22Rv1 (cell line): ENCODE data around the gene TNXB.
"Not testable (repeated sequence)": the region's sequence is repeated elsewhere in the genome, so short reads cannot be mapped to it uniquely, and the experiment has no call there.

Experiments used
- H3K27ac ChIP-seq: fragments of 450-650 bp; 2 replicates; pipeline ENCODE4 v1.5.1; 2017
- ZFX ChIP-seq: fragments of 450-650 bp; IDR thresholded peaks from 2 replicates; pipeline ENCODE4 v1.6.1; 2017; ENCODE audit warnings: antibody characterized with exemption, borderline replicate concordance
- TF ChIP-seq, protein P1 (sequence below): fragments of 450-650 bp; IDR thresholded peaks from 2 replicates; pipeline ENCODE4 v1.5.1; 2017; ENCODE audit warnings: mild to moderate bottlenecking

Gene TNXB

DNA sequence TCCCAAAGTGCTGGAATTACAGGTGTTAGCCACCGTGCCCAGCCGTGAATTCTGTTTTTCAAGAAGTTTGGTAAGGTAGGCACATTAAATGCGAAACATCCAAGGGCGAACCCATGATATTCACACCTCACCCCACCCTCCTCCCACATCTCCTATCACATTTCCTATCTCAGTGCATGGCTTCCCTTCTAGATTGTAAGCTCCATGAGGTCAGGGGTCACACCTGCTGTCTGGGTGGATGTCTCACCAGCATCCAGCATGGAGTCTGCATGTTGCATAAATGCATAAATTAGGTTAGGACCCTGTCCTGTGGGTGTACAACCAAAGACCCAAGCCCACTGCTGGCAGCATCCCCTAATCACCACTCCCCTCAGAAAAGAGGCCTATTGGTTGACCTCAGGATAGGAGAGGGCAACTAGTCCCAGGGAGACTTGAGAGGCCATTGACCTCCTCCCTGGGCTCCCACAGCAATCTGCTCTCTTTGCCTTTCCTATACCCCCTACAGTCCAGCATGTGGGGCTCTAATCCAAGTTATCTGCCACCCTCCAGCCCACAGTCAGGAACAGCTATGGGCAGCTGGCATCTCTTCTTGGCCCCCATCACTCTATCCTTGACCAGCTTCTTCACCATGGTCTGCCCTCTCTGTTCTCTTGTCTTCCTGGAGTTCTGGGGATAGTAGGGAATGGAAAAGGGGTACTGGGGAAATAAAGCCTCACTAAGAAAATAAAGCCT lies 38.4 kb upstream of the TNXB start:
- TF ChIP-seq, protein P1, sequence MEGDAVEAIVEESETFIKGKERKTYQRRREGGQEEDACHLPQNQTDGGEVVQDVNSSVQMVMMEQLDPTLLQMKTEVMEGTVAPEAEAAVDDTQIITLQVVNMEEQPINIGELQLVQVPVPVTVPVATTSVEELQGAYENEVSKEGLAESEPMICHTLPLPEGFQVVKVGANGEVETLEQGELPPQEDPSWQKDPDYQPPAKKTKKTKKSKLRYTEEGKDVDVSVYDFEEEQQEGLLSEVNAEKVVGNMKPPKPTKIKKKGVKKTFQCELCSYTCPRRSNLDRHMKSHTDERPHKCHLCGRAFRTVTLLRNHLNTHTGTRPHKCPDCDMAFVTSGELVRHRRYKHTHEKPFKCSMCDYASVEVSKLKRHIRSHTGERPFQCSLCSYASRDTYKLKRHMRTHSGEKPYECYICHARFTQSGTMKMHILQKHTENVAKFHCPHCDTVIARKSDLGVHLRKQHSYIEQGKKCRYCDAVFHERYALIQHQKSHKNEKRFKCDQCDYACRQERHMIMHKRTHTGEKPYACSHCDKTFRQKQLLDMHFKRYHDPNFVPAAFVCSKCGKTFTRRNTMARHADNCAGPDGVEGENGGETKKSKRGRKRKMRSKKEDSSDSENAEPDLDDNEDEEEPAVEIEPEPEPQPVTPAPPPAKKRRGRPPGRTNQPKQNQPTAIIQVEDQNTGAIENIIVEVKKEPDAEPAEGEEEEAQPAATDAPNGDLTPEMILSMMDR = no peak
- no peak for TF ChIP-seq ZFX
- no peak overlapping the region for H3K27ac ChIP-seq

DNA sequence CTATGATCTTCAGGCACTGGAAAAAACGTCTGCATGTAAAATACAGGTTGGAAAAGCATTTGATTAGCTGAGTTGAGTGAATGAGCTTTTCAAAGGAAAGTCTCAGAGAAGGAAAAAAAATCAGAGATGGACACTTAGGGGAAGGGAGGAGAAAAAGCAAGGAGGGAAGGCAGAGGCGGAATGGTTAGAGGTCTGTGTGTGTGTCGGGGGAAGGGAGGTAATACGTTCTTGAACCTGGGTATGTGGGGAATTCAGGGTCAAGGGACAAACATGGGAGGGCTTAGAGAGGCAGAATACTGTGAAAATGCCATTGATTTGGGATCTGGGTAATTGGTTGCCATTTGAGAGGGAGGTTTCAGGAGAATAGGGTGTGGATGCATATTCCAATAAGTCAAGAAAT lies 37.5 kb upstream of the TNXB start:
- no peak overlapping the region for H3K27ac ChIP-seq
- TF ChIP-seq, protein P1 = no peak
- TF ChIP-seq ZFX = no peak

DNA sequence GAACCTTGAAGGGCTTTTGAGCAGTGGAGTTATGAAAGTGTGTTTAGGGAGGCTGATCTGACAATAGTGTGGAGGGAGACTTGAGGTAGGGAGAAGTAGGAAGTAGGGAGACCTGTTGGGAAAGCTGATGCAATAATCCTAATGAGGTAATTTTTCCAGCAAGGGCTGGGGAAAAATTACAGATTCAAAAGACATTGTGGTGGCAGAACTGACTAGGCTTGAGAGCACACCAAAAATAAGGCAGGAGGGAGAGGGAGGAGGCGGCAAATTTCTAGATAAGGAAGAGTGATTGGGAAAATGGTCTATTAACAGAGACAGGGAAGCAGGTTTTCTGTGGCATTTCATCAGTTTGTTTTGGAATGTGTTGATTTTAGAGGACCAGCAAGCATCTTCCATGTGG lies 37.1 kb upstream of the TNXB start:
- H3K27ac ChIP-seq = no peak overlapping the region
- TF ChIP-seq ZFX = no peak

DNA sequence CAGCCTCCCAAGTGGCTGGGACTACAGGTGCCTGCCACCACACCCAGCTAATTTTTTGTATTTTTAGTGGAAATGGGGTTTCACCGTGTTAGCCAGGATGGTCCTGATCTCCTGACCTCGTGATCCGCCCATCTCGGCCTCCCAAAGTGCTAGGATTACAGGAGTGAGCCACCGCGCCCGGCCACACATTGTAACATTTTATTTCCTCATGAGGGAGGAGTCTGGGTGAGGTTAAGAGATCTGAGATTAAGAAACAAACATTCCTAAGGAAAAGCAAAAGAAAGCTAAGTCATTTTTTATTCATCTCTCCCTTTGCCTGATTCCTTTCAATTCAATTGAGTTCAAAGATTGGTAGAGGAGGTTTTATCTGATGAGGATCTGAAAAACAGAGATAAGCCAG lies 35.1 kb upstream of the TNXB start:
- not testable (repeated sequence) for H3K27ac ChIP-seq

DNA sequence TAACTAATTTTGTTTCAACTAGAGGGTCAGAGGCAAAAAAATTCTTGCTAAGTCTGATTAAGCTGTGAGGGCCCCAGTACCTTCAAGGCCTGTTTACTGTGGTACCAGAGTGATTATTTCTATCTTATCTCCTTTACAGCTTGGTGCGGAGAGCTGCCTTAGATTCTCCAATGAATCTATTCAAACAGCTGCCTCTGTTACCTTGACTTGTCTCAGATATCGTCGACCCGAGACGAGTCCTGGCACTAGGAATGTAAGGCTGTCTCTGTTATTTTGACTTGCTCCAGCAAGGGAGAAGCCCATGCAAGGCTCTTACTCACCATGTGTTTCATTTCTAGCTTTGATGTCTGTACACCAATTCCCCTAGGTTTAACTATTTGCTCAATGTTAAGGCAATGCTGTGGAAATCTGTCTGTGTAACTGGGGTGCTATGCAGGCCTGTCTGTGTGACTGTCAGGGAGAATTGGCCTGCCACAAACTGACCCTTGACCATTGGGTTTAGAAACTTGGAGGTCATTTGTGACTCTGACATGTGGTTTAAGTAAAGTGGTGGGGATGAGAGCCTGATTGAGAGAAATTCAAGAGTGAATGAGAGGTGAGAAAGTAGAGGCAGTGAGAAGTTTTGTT lies 31.4 kb upstream of the TNXB start:
- TF ChIP-seq, protein P1 = no peak
- no peak for TF ChIP-seq ZFX
- H3K27ac ChIP-seq = no peak overlapping the region

DNA sequence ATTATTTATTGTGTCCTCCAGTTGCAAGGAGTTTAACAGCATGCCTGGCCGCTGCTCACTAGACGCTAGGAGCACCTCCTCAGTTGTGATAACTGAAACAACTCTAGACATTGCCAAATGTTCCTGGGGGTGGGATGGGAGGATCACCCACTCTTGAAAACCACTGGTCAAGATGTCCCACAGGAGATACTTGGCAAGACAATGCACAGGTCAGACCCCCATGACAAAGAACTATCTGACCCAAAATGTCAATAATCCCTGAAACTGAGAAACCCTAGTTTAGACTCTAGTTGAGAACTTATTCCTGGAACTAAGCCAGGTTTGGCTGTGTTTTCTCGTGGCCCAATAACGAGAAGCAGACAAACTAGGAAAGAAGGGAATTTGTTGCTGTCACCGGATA lies 30.5 kb upstream of the TNXB start:
- TF ChIP-seq ZFX = no peak
- TF ChIP-seq, protein P1 = no peak
- no peak overlapping the region for H3K27ac ChIP-seq

DNA sequence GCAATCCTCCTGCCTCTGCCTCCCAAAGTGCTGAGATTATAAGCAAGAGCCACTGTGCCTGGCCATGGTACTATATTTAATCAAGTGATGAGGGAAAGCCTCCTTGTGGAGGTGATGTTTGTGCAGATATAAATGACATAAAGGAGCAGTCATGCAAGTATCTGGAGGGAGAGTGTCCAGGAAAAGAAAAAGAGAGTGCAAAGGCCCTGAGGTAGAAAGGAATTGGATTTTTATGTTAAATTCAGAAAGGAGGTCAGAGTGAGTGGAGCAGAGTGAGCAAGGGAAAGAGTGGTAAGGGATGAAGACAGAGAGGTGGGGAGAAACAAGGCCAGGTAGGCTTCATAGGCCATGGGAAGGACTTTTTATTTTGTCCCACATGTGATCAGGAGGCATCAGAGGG lies 28.3 kb upstream of the TNXB start:
- TF ChIP-seq, protein P1 = no peak
- no peak for TF ChIP-seq ZFX
- no peak overlapping the region for H3K27ac ChIP-seq

DNA sequence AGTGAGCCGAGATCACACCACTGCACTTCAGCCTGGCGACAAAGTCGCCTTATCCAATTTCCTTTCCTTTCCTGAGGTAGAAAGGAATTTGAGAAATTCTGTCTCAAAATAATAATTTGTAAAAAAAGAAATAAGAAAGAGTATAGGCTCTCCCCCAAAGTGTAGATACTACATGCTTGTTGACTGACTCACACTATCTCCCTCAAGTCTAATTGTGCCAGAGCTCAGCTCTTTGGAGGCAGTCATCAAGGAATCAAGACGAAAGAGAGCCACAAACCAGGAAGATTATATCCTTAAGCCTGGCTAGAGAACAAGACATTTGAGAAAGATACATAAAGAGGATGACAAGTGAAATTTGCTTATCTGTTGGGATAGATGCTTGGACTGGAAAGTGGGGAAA lies 24.6 kb upstream of the TNXB start:
- no peak overlapping the region for H3K27ac ChIP-seq
- TF ChIP-seq, protein P1 = no peak
- TF ChIP-seq ZFX = no peak
